Colonic mucosa (tissue), 4 donors: ENCODE data around the gene TMEM14A. TPM values are rescaled to one million over a fixed set of nuclear protein-coding genes. Genes with fewer than 3 reads are reported as not detected.

Experiments
- DNase-seq: peaks from one replicate; pipeline ENCODE4 v3.0.0-alpha.2; 2020
- H3K27ac ChIP-seq: fragments of 200-600 bp; one replicate; pipeline ENCODE4 v1.8.0; 2021
- H3K27me3 ChIP-seq: fragments of 200-600 bp; one replicate; pipeline ENCODE4 v1.8.0; 2021
- H3K36me3 ChIP-seq: fragments of 200-600 bp; one replicate; pipeline ENCODE4 v1.8.0; 2021
- H3K4me1 ChIP-seq: fragments of 200-600 bp; one replicate; pipeline ENCODE4 v1.8.0; 2021; ENCODE audit warnings: mild to moderate bottlenecking
- H3K4me3 ChIP-seq: fragments of 200-600 bp; one replicate; pipeline ENCODE4 v1.8.0; 2021
- H3K9ac ChIP-seq, 2 donors: one replicate each; pipeline ENCODE4 v1.7.0; 2013; ENCODE audit warnings: control low read depth in 2 of 2, low read depth in 2 of 2, low read length in 2 of 2
- H3K9me3 ChIP-seq: fragments of 200-600 bp; one replicate; pipeline ENCODE4 v1.8.0; 2021
- intact Hi-C: fragments of 100-400 bp; cut with DNase I; formaldehyde crosslinking; loops from one replicate; pipeline ENCODE4 v1.14.1; 2022
- total RNA-seq, 2 donors: library from RNA; stranded (reverse); fragmentation: NEBNext Ultra II Directional in 1 of 2; extraction: Animal tissue kit (Norgen Biotek cat#: 25700) in 1 of 2; gene quantifications; one replicate each; pipeline ENCODE4 v1.2.1, GENCODE V29; 2021
- TF ChIP-seq, protein P1 (sequence below): fragments of 200-600 bp; IDR thresholded peaks from one replicate; pipeline ENCODE4 v1.8.0; 2022; ENCODE audit warnings: antibody characterized with exemption, mild to moderate bottlenecking
- donor health status: healthy.
- donor health status: DM: no; HTN: no; CAD: no.
- donor health status: DM: no; HTN: no; CAD: no.

TMEM14A gene
- total RNA-seq, 2 donors from 2014 or later, result 22.0 to 24.1 TPM

DNA sequence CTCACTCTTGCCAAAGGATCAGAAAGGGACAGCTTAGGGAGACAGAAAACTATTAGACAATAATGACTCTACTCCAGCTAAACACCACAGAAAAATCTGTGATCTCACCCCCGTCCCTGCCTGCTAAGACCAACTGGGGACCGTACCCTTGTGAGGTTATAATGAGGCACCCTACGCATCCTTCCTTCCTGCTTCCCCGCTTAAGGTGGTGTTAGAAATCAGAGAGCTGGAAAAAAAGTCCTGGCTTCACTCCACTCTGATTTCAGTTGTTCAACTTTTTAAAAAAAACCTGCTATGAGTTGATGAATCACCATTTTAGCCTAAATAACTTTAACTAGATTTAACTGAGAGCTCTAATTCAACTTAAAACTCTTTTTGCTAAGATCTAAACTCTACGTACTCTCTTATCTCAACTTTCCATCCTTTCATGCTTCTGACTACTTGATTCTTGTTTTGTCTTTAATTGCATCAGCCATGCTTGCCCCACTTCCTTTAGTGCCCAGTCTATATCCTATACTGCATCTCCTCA is 35.8 kb upstream of the TMEM14A start:
- Histone ChIP-seq H3K36me3 (no peaks in the 10 kb centered on the region), H3K9me3 (no peaks in the 10 kb centered on the region), H3K9ac (no peak overlapping the region), H3K27me3 (no peaks in the 10 kb centered on the region), H3K4me1 (no peaks in the 10 kb centered on the region), H3K27ac (no peak overlapping the region), H3K4me3 (no peak overlapping the region)
- intact Hi-C loops, result no loop called here
- no peak for DNase-seq
- TF ChIP-seq, protein P1, sequence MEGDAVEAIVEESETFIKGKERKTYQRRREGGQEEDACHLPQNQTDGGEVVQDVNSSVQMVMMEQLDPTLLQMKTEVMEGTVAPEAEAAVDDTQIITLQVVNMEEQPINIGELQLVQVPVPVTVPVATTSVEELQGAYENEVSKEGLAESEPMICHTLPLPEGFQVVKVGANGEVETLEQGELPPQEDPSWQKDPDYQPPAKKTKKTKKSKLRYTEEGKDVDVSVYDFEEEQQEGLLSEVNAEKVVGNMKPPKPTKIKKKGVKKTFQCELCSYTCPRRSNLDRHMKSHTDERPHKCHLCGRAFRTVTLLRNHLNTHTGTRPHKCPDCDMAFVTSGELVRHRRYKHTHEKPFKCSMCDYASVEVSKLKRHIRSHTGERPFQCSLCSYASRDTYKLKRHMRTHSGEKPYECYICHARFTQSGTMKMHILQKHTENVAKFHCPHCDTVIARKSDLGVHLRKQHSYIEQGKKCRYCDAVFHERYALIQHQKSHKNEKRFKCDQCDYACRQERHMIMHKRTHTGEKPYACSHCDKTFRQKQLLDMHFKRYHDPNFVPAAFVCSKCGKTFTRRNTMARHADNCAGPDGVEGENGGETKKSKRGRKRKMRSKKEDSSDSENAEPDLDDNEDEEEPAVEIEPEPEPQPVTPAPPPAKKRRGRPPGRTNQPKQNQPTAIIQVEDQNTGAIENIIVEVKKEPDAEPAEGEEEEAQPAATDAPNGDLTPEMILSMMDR, result no peak

DNA sequence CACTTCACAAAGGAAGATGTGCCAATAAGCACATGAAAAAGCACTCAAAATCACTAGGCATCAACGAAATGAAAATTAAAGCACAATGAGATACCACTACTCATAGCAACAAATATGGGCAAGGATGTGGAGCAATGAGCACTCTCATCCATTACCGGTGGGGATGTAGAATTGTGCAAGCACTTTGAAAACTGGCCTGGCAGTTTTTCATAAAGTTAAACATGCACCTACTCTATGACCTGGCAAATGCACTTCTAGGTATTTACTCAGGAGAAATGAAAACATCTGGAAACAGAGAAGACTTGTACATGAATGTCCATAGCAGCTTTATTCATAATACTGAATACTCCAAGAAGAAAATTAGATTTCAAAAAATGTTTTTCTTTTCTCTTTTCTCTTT is 34.1 kb upstream of the TMEM14A start:
- no peaks in the 10 kb centered on the region for H3K4me1 ChIP-seq
- H3K27me3 ChIP-seq, result no peaks in the 10 kb centered on the region
- no peak overlapping the region for H3K9ac ChIP-seq
- no peak for DNase-seq
- no peak overlapping the region for H3K4me3 ChIP-seq
- no peaks in the 10 kb centered on the region for H3K9me3 ChIP-seq
- no peak overlapping the region for H3K27ac ChIP-seq
- intact Hi-C loops, result no loop called here
- TF ChIP-seq, protein P1, result no peak
- no peaks in the 10 kb centered on the region for H3K36me3 ChIP-seq

DNA sequence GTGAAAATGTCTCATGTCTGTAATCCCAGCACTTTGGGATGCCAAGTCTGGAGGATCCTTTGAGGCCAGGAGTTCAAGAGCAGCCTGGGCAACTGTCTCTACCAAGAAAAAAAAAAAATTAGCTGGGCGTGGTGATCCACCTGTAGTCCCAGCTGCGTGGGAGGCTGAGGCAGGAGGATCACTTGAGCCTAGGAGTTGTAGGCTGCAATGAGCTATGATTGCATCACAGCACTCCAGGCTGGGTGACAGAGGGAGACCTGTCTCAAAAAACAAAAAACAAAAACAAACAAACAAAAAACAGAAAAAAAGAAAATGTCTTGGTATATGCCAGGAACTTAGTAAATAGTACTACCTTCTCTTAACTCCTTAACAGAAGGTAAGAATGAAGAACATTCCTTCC is 31.4 kb upstream of the TMEM14A start:
- Histone ChIP-seq H3K4me3 (no peak overlapping the region), H3K27me3 (no peaks in the 10 kb centered on the region), H3K4me1 (no peaks in the 10 kb centered on the region), H3K27ac (no peak overlapping the region), H3K36me3 (no peaks in the 10 kb centered on the region), H3K9ac (no peak overlapping the region), H3K9me3 (no peaks in the 10 kb centered on the region)
- TF ChIP-seq, protein P1, result no peak
- intact Hi-C loops, result no loop called here
- DNase-seq, result no peak

DNA sequence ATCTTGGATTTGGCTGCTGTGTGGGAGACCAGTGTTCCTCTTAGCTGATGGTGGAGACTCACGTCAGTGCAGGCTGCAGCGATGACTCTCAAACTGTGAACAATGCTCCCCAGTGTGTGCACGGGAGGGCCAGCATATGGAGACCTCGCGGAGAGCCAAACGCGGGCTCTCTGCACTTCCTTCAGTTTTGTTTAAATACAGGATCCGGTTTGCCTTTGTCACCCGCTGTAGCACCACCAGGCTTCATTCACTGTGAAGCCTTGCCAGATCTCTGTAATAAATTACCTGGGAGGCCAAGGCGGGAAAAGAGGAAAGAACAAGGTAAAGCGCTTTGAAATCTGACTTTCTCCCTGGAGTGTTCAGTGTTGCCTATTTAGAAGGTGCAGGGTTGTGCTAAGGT is 30.7 kb upstream of the TMEM14A start:
- Histone ChIP-seq H3K9ac (no peak overlapping the region), H3K4me1 (no peaks in the 10 kb centered on the region), H3K36me3 (no peaks in the 10 kb centered on the region), H3K27ac (no peak overlapping the region), H3K4me3 (no peak overlapping the region), H3K9me3 (no peaks in the 10 kb centered on the region), H3K27me3 (no peaks in the 10 kb centered on the region)
- intact Hi-C loops, result no loop called here
- TF ChIP-seq, protein P1, result no peak
- peak; percentile 25 for DNase-seq

DNA sequence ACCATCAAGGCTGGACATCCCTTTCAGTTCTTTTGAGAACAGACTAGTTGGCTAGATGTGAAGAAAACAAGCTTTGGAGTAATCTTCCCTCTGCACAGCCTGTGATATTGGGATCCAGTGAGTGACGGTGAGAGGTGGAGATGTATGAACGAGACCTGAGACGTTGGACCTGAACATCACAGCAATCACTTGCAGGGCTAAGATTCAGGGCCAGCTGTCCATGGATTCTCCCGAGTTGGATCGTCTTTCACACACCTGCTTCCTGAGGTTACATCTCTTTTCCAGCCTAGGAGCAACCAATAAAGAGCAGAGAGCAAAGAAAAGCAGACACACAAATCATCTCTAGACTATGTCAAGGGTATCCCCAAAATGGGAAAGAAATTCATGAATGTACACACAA is 30.0 kb upstream of the TMEM14A start:
- H3K9me3 ChIP-seq, result no peaks in the 10 kb centered on the region
- TF ChIP-seq, protein P1, result no peak
- no peak overlapping the region for H3K4me3 ChIP-seq
- H3K9ac ChIP-seq, result no peak overlapping the region
- intact Hi-C loops, result no loop called here
- DNase-seq, result no peak
- no peaks in the 10 kb centered on the region for H3K27me3 ChIP-seq
- no peaks in the 10 kb centered on the region for H3K4me1 ChIP-seq
- no peaks in the 10 kb centered on the region for H3K36me3 ChIP-seq
- no peak overlapping the region for H3K27ac ChIP-seq
